NCI-H226 (cell line): ENCODE measurements around the gene VSTM2B.

Source experiments
- DNase-seq: peaks from one replicate; pipeline ENCODE4 v3.0.0-alpha.2; 2015

VSTM2B gene

GRCh38 chr19:29497686-29498436 lies 27.9 kb upstream of the VSTM2B start:
- no peak for DNase-seq

GRCh38 chr19:29499261-29499920 lies 26.4 kb upstream of the VSTM2B start:
- DNase-seq: no peak

- no peak for DNase-seq
Measured at GRCh38 chr19:29499921-29500590, 25.7 kb upstream of the VSTM2B start.

- no peak for DNase-seq
Measured at GRCh38 chr19:29501816-29502580, 23.8 kb upstream of the VSTM2B start.

GRCh38 chr19:29502581-29502850 lies 23.3 kb upstream of the VSTM2B start:
- DNase-seq: no peak

GRCh38 chr19:29503140-29503758 lies 22.5 kb upstream of the VSTM2B start:
- no peak for DNase-seq

GRCh38 chr19:29503785-29504184 lies 22.0 kb upstream of the VSTM2B start:
- no peak for DNase-seq

GRCh38 chr19:29504454-29504853 lies 21.3 kb upstream of the VSTM2B start:
- DNase-seq: no peak

GRCh38 chr19:29505097-29505824 lies 20.5 kb upstream of the VSTM2B start:
- DNase-seq: no peak

GRCh38 chr19:29506619-29506911 lies 19.2 kb upstream of the VSTM2B start:
- no peak for DNase-seq

- DNase-seq: no peak
Measured at GRCh38 chr19:29507081-29507860, 18.5 kb upstream of the VSTM2B start.

GRCh38 chr19:29508181-29508580 lies 17.6 kb upstream of the VSTM2B start:
- no peak for DNase-seq

GRCh38 chr19:29509456-29509855 lies 16.3 kb upstream of the VSTM2B start:
- no peak for DNase-seq

- DNase-seq: no peak
Measured at GRCh38 chr19:29510701-29511265, 15.0 kb upstream of the VSTM2B start.

GRCh38 chr19:29511768-29512167 lies 14.0 kb upstream of the VSTM2B start:
- no peak for DNase-seq

GRCh38 chr19:29512748-29513147 lies 13.0 kb upstream of the VSTM2B start:
- DNase-seq: no peak

GRCh38 chr19:29514525-29515232 lies 11.1 kb upstream of the VSTM2B start:
- DNase-seq: no peak

- no peak for DNase-seq
Measured at GRCh38 chr19:29515233-29515619, 10.6 kb upstream of the VSTM2B start.

- no peak for DNase-seq
Measured at GRCh38 chr19:29515706-29516357, 10.0 kb upstream of the VSTM2B start.

GRCh38 chr19:29516358-29516725 lies 9.5 kb upstream of the VSTM2B start:
- no peak for DNase-seq
